ENCODE results near the gene RECK. TPM values are rescaled to one million over a fixed set of nuclear protein-coding genes. Genes with fewer than 3 reads are reported as not detected.

Gene RECK
- total RNA-seq, 1 donor from 2014 or later: 6.2 TPM

DNA sequence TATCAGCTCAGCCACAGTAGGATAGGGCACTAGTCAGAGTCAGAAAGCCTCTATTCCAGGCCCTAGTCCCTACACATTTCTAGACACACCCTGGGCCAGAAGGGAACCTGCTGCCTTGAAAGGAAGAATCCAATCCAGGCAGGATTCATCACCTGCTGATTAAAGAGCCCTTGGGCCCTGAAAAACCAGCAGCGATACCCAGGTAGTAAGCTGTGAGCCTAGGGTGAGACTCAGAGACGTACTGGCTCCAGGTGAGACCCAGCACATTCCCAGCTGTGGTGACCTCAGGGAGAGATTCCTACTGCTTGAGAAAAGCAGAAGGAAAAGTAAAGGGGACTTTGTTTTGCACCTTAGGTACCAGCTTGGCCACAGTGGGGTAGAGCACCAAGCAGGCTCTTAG, 137.1 kb downstream of the RECK start:
- intact Hi-C loops (cut with micrococcal nuclease): no loop called here

Other genes with a start within 250 kb of the RECK start
- gene NPR2, start 245.3 kb upstream of the RECK start, total RNA-seq: 10.4 and 12.0 TPM in 2 replicates
- 0.90 and 0.96 TPM in 2 replicates for gene SPAG8, start 224.7 kb upstream of the RECK start, total RNA-seq
- gene HINT2, start 221.9 kb upstream of the RECK start, total RNA-seq: 50.5 and 51.0 TPM in 2 replicates
- not detected in 2 replicates for gene FAM221B, start 208.2 kb upstream of the RECK start, total RNA-seq
- 1.7 and 2.5 TPM in 2 replicates for gene TMEM8B, start 207.7 kb upstream of the RECK start, total RNA-seq
- not detected in 2 replicates for gene OR13J1, start 166.5 kb upstream of the RECK start, total RNA-seq
- gene HRCT1, start 130.7 kb upstream of the RECK start, total RNA-seq: not detected in 2 replicates
- not detected in 2 replicates for gene SPAAR, start 127.4 kb upstream of the RECK start, total RNA-seq
- gene OR2S2, start 78.8 kb upstream of the RECK start, total RNA-seq: not detected in 2 replicates
- 45.1 and 48.7 TPM in 2 replicates for gene GLIPR2, start 99.8 kb downstream of the RECK start, total RNA-seq
- 0.10 and 0.17 TPM in 2 replicates for gene CCIN, start 132.5 kb downstream of the RECK start, total RNA-seq
- gene CLTA, start 154.0 kb downstream of the RECK start, total RNA-seq: 151 and 155 TPM in 2 replicates
- 19.8 and 20.1 TPM in 2 replicates for gene GNE, start 221.5 kb downstream of the RECK start, total RNA-seq